Sciatic nerve (tissue), 2 donors: ENCODE data around the gene YIPF3. TPM values are rescaled to one million over a fixed set of nuclear protein-coding genes. Genes with fewer than 3 reads are reported as not detected.

ENCODE experiments used
- ATAC-seq: fragments of 200-7000 bp; cut with Tn5 transposase; one replicate; pipeline ENCODE4 v1.9.1; 2020; ENCODE audit warnings: mild to moderate bottlenecking, moderate library complexity
- DNase-seq: peaks from one replicate; pipeline ENCODE4 v3.0.0-alpha.2; 2020; ENCODE audit warnings: low spot score
- intact Hi-C: fragments of 100-400 bp; cut with DNase I; formaldehyde crosslinking; loops from one replicate; pipeline ENCODE4 v1.14.2; 2022
- total RNA-seq: library from RNA; stranded (reverse); fragmentation: NEBNext Ultra II Directional; extraction: Animal tissue kit (Norgen Biotek cat#: 25700); gene quantifications from one replicate; pipeline ENCODE4 v1.2.1, GENCODE V29; 2021
- donor health status: DM: no; HTN: no; CAD: no.
- donor health status: DM: no; HTN: no; CAD: no.

The YIPF3 gene
- total RNA-seq, 1 donor from 2014 or later, result 66.7 TPM

DNA sequence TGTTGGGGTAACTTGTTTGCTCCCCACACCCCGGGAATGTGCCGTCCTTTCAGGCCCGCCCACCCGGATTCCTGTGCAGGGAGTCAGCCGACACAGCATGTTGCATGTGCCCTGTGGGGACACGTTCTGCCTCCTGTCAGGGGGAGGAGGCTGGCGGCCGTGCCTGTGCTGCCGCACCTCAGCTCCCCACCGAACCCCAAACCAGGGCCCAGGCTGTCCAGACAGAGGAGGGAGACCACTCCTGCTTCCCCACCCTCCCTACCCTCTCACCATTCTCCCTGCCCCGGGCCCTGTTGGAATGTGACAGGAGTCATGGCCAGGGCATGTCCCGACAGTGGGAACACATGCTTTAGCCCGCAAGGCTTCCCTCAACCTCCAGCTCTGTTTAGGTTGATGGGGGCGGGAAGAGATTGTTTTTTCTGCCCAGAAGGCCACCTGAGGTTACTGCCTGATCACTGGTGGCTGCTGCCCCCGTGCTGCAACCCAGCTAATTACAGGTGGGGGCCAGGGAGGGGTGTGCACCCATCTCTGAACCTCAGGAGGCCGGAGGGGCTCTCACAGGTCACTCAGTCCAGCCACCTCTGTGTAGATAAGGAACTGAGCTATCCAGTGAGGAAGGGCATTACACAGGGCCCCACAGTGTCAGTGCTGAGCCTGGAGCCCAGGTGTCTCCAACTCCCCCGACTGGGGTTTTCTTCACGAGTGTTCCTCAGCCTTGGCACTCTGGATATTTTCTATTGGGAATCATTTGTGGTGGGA lies 20.2 kb downstream of the YIPF3 start:
- peak; percentile 45 for ATAC-seq
- DNase-seq, result no peak
- intact Hi-C loops, result no loop called here

DNA sequence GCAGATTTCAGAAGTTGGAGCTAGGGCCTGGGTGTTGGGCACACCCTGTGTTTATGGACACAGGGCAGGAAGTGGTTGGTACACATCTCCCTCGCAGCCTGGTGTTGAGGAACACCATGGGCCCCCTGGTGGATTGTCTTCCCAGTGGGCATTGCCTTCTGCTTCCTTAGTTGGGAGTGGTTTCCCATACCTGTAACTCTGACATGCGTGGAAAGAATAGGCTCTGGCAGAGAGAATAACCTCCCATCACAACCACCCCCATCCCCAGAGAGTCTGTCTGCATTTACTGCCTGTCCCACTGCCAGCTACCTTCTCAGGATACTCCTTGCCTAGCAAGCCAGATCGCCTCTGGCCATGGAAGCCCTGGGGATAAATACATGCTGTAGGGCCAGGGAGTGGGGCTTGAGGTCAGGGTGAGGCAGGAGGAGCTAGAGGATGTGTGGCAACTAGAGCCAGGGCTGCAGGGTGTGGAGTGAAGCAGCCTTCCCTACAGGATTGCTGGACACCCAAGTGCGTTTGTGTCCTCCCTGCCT lies 21.3 kb downstream of the YIPF3 start:
- ATAC-seq (no peak), DNase-seq (no peak)
- intact Hi-C loops, result no loop called here

DNA sequence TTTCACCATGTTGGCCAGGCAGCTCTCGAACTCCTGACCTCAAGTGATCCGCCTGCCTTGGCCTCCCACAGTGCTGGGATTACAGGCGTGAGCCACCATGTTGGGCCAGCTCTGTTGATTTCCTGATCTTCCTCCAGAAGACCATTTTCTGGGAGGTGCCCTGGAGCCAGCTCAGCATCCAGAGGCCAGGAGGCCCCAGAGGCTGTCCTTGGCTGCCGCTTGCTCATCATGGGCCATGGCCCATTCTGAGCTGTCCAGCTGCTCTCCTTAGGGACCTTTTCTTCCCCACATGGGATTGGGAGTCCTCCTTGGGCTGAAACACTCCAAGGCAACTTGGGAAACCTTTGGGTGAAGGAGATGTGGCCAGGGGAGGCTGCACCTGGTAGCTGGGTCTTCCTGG lies 22.0 kb downstream of the YIPF3 start:
- intact Hi-C loops, result no loop called here
- DNase-seq (no peak), ATAC-seq (no peak)

DNA sequence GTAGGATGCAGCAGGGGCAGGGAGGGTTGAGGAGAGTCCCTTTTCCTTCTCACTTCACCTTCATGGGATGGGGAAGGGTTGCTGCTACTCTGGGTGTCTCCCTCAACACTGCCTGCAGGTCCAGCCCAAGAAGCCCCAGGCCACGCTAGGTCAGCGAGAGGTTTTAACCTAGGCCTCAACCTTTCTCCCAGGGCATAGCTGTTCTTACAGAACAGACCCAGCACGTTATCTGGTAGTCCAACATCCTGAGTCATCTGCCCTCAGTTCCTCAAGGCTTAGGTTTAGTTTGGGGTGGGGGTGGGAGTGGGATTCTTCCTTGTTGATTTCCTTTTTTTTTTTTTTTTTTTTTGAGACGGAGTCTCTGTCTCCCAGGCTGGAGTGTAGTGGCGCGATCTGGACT lies 22.4 kb downstream of the YIPF3 start:
- no peak for DNase-seq
- intact Hi-C loops, result no loop called here
- no peak for ATAC-seq

DNA sequence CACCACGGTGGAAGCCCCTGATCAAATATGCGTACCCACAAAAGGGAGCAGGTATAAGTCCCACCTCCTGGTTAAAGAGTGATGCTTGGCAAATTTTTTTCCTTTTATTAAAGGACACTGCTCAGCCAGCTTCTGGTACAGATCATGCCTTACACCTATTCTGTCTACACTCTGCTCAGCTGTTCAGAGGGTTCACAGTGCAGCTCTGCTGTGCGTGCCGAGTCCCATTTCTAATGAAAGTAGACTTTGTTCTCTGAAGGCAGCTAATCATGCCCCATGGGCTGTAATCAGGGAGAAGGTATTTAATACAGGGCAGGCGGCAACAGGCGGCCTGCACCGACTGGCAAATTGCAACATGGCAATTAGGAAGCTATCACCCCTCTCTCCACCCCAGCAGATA lies 22.9 kb downstream of the YIPF3 start:
- ATAC-seq (no peak), DNase-seq (no peak)
- intact Hi-C loops, result no loop called here

DNA sequence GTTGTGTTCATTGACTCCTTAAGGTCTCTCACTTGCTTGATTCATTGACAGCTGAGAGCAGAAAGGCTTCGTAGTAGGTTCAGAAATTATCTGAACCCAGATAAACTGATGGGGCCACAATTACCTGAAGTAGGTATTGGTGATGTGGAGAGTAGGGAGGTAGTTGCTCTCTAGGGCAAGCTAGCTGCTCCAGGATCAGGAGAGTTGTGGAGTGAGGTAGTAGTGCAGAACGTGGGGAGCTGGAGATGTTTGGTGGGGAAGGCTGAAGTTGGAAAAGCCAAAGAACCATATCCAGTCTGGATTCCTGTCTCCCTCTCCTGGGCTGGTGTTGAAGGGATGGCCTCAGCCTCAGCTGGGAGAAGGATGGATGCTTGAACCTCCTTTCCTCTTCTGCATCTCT lies 23.5 kb downstream of the YIPF3 start:
- ATAC-seq, result no peak
- intact Hi-C loops, result no loop called here
- DNase-seq, result no peak

DNA sequence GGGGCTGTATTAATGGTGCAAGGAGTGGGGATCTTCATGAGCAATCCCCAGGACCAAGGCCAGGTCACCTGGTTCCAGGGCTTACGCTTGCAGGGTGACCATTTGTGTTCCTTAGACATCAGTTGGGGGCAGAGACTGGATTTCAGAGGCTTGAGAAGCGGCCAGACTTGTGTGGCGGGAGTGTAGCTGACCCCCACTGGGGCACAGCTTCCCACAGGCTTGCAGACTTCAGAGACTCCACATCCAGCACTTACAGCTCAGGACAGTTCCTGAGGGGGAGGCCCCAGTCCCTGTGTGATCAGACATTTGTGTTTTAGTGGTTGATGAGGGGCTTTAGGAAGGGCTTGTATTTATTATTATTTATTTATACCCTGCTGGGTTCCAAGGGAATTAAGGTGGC lies 24.1 kb downstream of the YIPF3 start:
- no peak for DNase-seq
- no peak for ATAC-seq
- intact Hi-C loops, result no loop called here

DNA sequence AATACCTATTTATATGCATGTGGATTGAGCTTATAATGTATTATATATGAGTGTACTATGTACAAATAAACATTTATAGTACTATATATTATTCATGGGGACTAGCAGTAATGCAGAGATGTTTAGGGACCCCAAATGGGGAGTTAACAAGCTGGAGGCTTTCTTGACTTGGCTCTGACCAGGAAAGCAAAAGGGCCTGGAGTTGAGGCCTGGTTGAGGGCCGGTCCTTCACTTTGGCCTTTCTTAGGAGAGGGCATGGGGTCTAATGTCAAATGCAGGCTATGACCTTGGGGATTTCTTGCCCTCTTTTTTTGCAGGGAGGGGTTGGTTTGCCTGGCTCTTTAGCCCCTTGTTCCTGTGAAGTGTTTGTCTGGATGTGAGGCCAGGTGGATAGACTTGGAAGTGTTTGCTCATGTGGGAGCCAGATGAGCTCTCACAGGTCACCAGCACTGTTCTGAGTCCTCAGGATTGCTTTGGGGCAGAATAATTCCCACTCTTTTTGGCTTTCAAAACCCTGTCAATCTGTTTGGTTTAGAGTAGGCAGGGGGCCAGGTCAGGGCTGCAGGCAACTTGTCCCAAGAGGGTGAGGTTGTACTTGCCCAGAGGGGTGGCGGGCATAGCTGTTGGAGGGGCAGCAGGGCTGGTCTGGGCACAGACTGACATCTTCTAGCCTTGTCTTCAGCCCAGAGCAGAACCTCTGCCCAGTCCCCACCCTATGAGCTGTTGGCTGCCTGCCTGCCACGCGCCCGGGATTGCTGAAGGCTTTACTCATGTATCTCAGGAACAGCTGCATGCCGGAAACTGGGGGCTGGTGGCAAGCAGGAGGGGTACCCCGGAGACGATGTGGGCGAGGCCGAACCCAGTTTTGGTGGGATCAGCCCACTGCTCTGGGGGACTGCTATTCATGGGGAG lies 24.7 kb downstream of the YIPF3 start:
- ATAC-seq, result peak; percentile 81
- peak; percentile 88 for DNase-seq
- intact Hi-C loops, result no loop called here

DNA sequence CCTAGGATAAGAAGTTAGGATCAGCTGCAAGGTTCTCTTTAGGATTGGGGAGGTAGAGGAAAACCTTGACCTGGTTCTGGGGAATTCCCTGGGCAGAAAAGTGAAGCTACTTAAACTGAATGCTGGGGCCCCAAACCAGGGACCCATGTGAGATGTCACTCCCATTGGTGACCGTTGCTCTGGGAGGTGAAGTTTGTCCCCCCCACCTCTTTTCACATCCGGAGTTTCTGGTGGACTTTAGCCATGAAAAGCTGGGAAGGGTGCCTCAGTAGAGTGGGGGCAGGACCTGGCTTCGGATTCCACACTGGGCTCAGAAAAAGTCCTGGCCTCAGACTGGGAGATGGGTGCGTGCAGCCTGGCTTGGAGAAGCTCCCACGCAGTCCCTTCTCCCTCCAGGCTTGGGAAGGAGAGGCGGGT lies 26.2 kb downstream of the YIPF3 start:
- ATAC-seq (no peak), DNase-seq (no peak)
- intact Hi-C loops, result no loop called here

DNA sequence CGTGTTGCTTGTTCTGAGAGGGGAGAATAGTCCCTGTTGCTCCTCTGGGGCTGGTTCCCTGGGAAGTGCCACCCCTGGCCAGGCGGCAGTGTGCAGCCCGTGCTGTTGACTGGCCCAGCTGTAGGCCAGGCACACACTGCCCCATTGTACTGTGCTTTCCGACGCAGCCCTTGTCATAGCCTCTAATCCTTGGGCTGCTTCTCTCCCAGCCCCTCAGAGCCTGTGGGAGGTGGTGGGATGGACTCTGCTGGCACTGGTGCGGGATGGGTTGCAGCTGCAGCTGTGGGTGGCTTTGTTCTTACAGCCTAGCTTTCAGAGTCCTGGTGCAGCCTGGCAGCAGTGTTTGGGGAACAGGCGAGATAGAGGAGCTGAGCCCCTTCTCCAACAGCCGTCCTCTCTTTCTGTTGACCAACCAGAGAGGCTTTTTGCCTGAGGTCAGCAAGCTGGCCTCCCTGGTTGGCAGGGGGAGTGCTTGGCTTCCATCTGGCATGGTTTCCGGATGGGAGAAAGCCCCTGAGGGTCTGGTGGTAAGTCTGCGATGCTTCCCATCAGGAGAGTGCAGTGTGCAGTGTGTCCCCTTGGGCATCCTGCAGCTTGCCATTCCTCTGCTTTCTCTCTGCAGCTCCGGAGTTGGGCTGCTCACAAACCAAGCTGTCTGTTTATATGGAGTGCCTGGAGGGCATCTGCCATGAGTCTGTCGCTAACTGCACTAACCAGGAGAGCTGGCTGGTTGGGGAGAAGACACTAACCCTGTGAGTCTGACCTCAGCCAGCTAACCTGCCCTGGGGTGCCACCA lies 27.3 kb downstream of the YIPF3 start:
- DNase-seq (no peak), ATAC-seq (peak; percentile 78)
- intact Hi-C loops, result no loop called here

DNA sequence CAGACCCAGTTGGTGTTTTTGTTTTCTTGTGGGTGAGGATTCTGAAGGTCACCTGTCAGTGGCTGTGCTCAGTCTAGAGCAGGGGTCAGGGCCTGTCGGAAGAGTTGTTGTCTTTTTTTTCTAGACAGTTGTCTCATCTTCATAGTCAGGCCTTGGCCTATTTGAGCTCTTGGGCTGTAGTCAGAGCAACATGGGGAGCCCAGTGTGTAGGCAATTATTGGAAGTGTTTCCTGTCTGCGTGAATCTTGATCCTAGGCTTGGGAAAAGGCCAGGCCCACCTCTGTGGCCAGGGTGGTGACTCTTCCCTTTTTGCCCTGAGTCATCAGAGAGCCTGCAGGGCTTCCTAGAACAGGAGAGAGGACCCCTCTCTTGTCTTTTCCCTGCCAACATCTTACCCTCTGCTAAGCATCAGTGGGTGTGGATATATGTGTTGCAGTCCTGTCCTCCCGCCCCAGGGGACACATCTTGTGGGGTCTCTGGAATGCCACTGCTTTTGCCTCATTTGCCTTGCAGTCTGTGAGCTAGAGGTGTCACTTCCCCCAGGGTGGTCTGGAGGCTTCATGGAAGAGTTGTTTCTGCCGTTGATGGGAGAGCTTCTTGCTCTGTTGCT lies 28.0 kb downstream of the YIPF3 start:
- intact Hi-C loops, result no loop called here
- no peak for DNase-seq
- no peak for ATAC-seq

DNA sequence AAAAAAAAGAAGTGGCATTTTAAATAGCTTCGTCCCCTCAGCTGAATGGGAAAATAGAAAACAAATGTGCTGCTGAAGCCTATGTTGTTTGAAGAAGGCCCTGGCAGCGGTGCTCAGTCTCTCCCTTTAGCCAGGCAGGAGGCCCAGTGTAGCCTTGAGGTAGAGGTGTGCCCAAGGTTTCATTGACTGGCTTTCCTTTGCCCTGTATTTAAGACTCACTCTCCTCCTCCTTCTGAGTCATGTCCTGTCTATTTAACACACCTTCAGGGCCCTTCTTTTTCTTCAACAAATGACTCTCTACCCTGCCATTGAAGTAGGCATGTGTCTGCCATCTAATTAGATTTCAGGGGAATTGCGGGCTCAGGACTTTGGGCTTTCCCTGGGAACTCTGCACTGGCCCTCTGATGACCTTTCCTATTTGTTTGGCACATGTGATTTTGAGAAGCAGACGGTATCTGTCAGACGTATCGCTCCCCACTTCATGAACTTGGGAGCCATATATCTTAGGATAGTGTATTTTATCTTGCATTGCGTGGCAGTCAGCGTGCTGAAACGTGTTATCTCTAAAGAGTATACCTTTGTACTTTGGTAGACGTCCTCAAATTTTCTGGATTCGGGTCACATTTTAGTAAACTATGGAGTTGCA lies 35.0 kb downstream of the YIPF3 start:
- intact Hi-C loops, result no loop called here
- DNase-seq (no peak), ATAC-seq (no peak)

DNA sequence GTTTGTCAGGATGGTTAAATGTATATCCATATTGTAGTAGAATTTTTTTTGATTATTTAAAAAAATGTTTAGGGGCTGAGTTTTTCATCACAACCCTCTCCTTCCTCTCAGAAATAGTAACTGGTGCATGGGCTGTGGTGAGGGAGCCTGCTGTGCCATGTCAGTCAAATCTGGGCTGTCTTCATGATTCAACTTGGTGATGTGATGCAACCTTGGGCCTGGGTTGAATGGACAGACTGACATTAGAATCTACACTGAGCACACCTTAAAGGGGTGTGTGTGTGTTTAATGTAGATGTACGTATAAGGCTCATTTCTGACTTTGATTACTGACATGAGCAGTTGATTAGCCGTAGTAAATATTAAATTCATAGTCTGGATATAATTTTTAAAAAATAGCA lies 35.7 kb downstream of the YIPF3 start:
- intact Hi-C loops, result no loop called here
- ATAC-seq, result no peak
- DNase-seq, result no peak

DNA sequence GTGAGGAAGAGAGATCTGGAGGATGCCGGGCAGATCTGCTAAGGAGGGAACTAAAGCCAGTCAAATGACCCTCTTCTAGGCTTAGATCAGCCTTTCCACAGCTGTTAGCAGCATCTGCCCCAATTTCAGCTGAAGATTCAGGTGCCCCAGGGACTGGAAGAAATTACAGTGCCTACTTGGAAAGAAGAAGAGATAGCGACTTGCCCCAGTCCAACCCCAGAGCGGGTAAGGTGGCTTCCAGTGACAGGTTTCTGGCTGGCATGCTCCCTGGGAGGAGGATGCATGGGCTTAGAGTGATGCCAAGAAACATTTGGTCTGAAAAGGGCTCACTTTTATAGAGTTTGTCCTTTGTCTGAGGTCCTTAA lies 38.7 kb downstream of the YIPF3 start:
- ATAC-seq, result no peak
- intact Hi-C loops, result no loop called here
- DNase-seq, result no peak

DNA sequence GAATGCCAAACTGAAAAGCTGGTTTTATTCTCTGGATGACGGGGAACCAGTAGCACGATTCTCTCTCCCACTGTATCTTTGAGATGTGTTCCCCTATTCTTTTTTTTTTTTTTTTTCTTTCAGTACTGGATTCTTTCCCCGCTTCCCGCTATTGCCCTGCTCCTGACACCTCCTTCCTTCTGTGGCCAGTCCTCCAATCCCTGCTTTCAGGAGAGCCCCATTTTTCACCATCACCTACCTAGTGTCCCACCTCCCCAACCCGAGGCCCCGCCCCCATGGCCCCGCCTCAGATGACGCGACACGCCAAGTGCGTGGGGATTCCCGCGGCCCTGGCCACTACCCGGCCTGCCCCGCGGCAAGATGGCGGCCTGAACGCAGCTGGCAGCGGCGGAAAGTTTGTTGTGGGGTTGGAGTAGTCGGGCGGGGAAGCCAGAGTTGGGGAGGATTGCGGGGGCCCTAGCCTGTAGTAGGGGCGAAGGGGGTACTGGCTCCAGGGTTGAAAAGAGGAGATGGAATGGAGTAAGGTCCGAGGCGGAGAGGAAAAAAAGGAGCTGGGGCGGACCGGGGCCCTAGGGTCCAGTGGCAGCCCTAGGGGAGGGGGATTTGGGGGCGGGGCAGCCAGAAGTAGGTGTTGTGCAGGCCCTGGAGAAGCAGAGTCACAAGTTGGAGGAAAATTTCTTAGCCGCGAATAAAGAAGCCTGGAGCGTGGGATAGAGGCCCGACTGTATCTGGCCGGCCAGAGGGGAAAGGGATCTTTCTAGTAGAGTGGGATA lies 39.3 kb downstream of the YIPF3 start, which contains the start of gene TJAP1:
Gene TJAP1, plus strand, starts transcription at position 336 of the 773 bp plus-strand sequence. CDS start 21,432 bp downstream, outside the sequence.
- intact Hi-C loops, result no loop called here
- ATAC-seq (peak; percentile 100), DNase-seq (peak; percentile 97)

DNA sequence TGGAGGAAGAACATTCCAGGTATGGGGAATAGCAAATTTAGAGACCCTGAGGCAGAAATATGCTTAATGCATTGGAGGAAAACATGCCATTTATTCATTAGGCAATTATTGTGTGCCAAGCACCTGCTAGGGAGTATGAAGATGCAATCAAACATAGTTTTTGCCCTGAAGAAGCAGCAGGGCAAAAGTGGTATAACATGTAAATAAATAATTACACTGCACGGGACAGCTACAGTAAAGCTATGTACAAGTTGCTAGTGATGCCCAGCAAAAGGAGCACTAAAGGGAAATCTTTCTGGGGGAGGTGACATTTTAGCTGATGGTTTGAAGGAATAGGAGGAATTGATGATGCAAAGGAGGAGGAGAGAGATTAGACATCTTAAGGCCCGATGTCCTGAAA lies 40.0 kb downstream of the YIPF3 start:
- no peak for ATAC-seq
- intact Hi-C loops, result no loop called here

DNA sequence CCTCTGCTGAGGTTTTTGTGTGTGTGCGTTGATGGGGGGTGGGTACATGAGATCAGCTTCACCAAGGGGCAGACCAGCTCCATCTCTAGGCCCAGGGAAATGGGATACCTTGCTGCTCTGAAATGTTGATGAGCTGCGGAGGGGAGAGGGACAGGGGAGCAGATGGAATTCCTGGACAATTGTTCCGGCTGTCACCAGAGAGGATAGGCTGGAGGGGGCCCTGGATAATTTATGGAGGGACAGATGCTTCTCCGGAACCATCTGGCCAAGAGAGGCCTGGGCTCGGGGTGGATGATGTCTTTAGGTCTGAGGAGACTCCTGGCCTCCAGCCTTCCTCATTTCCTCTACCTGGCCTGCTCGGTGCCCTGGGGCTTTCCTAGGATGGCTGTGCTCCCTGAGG lies 41.2 kb downstream of the YIPF3 start:
- no peak for ATAC-seq
- DNase-seq, result no peak
- intact Hi-C loops, result no loop called here

More for the DNA sequence above, 40.0 kb downstream of the YIPF3 start:
- DNase-seq, result no peak

DNA sequence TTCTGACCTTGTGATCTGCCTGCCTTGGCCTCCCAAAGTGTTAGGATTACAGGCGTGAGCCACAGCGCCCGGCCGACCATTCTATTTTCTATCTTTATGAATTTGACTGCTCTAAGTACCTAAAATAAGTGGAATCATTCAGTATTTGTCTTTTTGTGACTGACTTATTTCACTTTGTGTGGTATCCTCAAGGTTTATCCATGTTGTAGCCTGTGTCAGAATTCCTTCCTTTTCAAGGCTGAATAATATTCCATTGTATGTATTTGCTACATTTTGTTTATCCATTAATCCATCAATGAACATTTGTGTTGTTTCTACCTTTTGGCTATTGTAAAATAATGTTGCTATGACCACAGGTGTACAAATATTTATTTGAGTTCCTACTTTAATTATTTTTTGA lies 44.2 kb downstream of the YIPF3 start:
- ATAC-seq, result no peak
- DNase-seq, result no peak
- intact Hi-C loops, result no loop called here
